Fibroblast of the aortic adventitia (primary cell): ENCODE measurements around the gene SLC4A8. TPM values are rescaled to one million over a fixed set of nuclear protein-coding genes. Genes with fewer than 3 reads are reported as not detected.

Source experiments
- DNase-seq: peaks from one replicate; pipeline ENCODE4 v3.0.0-alpha.2; 2010; ENCODE audit warnings: low read depth
- H3K4me3 ChIP-seq: 2 replicates; pipeline ENCODE4 v1.5.1; 2011; ENCODE audit warnings: low read depth, mild to moderate bottlenecking, control low read depth, low read length, moderate library complexity
- total RNA-seq: library from RNA; depleted of rRNA; stranded (reverse); fragments of >200 nt; gene quantifications from 2 replicates; pipeline ENCODE4 v1.2.3, GENCODE V29; 2012; ENCODE audit warnings: low replicate concordance
- TF ChIP-seq, protein P1 (sequence below): IDR thresholded peaks from 2 replicates; pipeline ENCODE4 v1.5.1; 2011; ENCODE audit warnings: mild to moderate bottlenecking, low read length, control low read depth, inconsistent platforms; ENCODE audit not compliant: insufficient read depth

Gene SLC4A8
- total RNA-seq, 1 donor = 8.4 TPM

DNA sequence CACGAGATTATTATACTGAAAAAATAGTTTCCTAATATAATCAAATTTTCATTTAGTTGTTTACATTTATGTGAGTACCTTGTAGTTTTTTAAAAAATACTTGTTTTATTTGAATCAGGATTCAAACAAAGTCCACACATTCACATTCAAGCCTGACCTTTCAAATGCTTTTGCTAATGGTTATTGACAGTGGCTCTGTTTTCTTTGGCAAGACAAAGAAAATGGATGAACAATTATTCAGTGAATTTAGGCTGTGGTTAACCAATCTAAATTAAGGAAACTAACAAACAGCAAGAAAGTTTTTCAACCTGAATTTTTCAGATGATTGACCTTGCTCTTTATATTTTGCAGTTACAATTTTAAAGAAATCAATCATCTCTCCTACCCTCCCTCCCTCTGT lies 9.7 kb downstream of the SLC4A8 start:
- TF ChIP-seq, protein P1, sequence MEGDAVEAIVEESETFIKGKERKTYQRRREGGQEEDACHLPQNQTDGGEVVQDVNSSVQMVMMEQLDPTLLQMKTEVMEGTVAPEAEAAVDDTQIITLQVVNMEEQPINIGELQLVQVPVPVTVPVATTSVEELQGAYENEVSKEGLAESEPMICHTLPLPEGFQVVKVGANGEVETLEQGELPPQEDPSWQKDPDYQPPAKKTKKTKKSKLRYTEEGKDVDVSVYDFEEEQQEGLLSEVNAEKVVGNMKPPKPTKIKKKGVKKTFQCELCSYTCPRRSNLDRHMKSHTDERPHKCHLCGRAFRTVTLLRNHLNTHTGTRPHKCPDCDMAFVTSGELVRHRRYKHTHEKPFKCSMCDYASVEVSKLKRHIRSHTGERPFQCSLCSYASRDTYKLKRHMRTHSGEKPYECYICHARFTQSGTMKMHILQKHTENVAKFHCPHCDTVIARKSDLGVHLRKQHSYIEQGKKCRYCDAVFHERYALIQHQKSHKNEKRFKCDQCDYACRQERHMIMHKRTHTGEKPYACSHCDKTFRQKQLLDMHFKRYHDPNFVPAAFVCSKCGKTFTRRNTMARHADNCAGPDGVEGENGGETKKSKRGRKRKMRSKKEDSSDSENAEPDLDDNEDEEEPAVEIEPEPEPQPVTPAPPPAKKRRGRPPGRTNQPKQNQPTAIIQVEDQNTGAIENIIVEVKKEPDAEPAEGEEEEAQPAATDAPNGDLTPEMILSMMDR = no peak
- no peak for DNase-seq
- no peak overlapping the region for H3K4me3 ChIP-seq

DNA sequence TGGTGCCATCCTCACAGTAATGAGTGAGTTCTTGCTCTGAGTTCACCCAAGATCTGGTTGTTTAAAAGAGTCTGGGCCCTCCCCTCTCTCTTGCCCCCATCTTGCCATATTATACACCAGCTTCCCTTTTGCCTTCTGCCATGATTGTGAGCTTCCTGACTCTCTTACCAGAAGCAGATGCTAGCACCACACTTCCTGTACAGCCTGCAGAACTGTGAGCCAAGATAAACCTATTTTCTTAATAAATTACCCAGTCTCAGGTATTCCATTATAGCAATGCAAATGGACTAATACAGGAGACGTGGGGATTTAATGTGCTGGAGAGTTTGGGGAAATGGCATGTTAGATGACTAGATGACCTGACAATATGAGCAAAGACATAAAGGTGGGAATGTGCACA lies 12.8 kb downstream of the SLC4A8 start:
- DNase-seq = no peak
- TF ChIP-seq, protein P1 = no peak

DNA sequence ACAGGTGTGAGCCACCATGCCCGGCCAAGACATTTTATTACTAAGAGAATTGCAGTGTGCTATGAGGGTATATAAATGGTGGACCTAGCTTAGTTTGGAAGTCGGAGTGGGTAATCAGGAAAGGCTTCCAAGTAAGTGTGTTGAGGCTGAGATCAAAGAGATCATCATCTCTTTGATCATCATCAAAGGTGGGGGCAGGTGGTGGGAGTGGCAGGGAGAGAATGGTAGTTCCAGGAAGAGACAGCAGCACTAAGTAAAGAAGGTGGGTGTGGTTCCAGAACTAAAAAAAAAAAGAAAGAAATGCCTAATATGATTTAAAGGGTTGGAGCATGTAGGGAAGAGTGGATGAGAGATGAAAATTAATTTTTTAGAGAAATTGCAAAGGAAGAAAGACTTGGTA lies 14.7 kb downstream of the SLC4A8 start:
- DNase-seq = no peak
- TF ChIP-seq, protein P1 = no peak
- H3K4me3 ChIP-seq = no peak overlapping the region

More for the DNA sequence above, 12.8 kb downstream of the SLC4A8 start:
- no peak overlapping the region for H3K4me3 ChIP-seq

DNA sequence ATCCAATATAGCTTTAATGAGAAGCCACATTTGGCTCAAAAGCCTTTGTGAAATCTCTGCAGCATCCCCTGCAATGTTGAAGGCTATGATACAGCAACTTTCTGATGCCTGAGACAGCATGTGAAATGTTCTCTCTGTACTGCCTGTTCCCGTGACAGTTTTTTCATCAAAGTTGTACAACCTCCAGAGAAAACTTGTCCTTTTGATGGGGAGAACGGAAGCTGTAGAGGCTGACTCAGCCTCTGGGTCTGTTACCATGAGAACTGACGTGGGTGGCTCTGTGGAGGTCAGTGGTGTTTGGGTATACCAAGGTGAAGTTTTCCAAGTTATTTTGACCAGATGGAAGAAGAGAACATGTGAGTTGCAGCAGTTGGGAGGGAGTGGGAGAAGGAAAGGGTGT lies 17.0 kb downstream of the SLC4A8 start:
- TF ChIP-seq, protein P1 = no peak
- DNase-seq = peak; percentile 45
- no peak overlapping the region for H3K4me3 ChIP-seq

DNA sequence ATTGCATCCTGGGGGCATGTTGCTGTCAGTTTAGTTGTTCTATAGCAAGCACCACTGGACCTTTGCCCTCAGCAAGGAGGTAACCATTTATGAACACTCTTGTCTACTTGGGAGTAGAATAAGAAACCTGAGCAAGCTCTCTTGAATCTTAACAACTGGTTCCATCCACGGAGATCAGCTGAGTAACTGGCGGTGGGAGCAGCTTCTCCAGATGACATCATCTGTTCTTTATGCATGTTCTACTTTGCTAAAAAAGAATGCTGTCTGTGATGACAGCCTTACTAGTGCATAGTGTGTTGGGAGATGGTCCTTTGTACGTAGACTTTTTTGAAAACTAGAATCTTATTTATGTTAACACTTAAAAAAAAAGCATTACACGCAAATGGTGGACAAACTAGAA lies 17.7 kb downstream of the SLC4A8 start:
- TF ChIP-seq, protein P1 = no peak
- DNase-seq = peak; percentile 2
- no peak overlapping the region for H3K4me3 ChIP-seq

DNA sequence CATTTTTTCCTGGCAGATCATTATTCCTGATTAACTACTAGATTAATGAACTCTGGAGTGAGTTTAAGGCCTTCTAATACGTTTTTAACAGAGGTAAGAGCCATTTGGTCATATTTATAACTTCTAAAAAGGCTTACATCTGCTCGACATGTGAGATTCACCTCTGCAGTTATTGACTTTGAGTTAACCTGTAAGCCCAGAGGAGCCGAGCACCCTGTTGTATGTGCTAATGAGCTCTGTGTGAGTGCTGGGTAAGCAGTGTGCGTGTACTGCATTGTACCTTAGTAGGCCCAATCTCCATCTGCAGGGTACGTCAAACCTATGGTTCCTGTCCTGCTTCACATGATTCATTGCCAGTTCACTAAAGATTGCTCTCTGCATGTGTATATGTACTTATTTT lies 18.9 kb downstream of the SLC4A8 start:
- H3K4me3 ChIP-seq = no peak overlapping the region
- no peak for DNase-seq
- TF ChIP-seq, protein P1 = no peak

DNA sequence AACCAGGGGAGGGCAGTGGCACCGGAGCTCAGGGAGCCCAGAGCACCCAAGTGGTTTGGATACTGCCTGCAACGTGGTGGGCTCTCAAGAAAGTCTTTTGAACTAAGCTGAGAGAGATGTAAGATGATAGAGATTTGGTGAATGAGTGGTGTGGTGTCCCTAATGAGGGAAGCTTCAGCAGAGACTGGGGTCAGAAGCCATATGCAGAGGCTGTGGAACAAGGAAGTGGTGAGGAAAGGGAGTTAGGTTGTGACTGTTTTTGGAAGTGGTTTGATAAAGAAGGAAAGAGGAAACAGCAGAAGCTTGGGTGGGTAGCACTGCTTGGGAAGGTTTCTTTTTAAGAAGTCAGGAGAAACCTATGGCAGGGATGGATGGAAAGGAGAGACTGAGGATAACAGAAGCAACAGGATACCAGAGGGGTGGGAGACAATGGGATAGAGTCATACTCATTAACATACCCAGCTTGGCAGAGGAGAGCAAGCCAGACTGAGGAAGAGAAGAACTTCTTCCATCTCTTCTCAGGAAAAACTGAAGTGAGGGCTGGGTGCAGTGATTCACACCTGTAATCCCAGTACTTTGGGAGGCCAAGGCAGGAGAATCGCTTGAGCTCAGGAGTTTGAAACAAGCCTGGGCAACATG lies 24.1 kb downstream of the SLC4A8 start:
- no peak for DNase-seq
- H3K4me3 ChIP-seq = no peak overlapping the region
- TF ChIP-seq, protein P1 = no peak
